Measurements from ENCODE around the gene RCBTB2. TPM values are rescaled to one million over a fixed set of nuclear protein-coding genes. Genes with fewer than 3 reads are reported as not detected.

RCBTB2 gene
- polyA plus RNA-seq, 1 experiment = 9.5 TPM

GRCh38 chr13:48556817-48557216 is 23.9 kb upstream of the RCBTB2 start:
- no peak for DNase-seq (ENCODE audit: low read depth)
- POLR2A ChIA-PET = no interaction called here
- no peak overlapping the region for H3K4me3 ChIP-seq (ENCODE audit: low read depth, low read length)
- no peaks in the 10 kb centered on the region for H3K27me3 ChIP-seq (ENCODE audit: control insufficient read depth, insufficient read depth, low read length)
- no peak for TF ChIP-seq CTCF (IDR thresholded peaks at IDR 0.05; ENCODE audit: insufficient read depth, low read depth, low read length)
- no peaks in the 10 kb centered on the region for H3K36me3 ChIP-seq (ENCODE audit: control insufficient read depth, insufficient read depth, low read length)
- CTCF ChIA-PET = no interaction called here

- ChIA-PET POLR2A (no interaction called here), CTCF (interaction anchor here (1.0 kb wide), 1 partner anchor 10 kb away, joined by 3 read pairs; no protein-coding TSS in a partner anchor)
- DNase-seq (ENCODE audit: low read depth) = no peak
- Histone ChIP-seq H3K27me3 (ENCODE audit: control insufficient read depth, insufficient read depth, low read length) (no peaks in the 10 kb centered on the region; the same call in 1 of the 2 replicates), H3K4me3 (ENCODE audit: low read depth, low read length) (no peak overlapping the region), H3K36me3 (ENCODE audit: control insufficient read depth, insufficient read depth, low read length) (no peaks in the 10 kb centered on the region)
- TF ChIP-seq CTCF (IDR thresholded peaks at IDR 0.05; ENCODE audit: insufficient read depth, low read depth, low read length) = no peak
Observed at GRCh38 chr13:48555441-48555840, 22.6 kb upstream of the RCBTB2 start.

- POLR2A ChIA-PET = no interaction called here
- no peak for DNase-seq (ENCODE audit: low read depth)
- CTCF ChIA-PET = interaction anchor here (0.9 to 1.8 kb wide), 2 partner anchors 11 to 29 kb away, joined by 3 to 5 read pairs; no protein-coding TSS in a partner anchor
- TF ChIP-seq CTCF (IDR thresholded peaks at IDR 0.05; ENCODE audit: insufficient read depth, low read depth, low read length) = no peak
- no peaks in the 10 kb centered on the region; the same call in 1 of the 2 replicates for H3K27me3 ChIP-seq (ENCODE audit: control insufficient read depth, insufficient read depth, low read length)
- H3K4me3 ChIP-seq (ENCODE audit: low read depth, low read length) = no peak overlapping the region
- no peaks in the 10 kb centered on the region for H3K36me3 ChIP-seq (ENCODE audit: control insufficient read depth, insufficient read depth, low read length)
Observed at GRCh38 chr13:48551329-48551728, 18.4 kb upstream of the RCBTB2 start.

- Histone ChIP-seq H3K27me3 (ENCODE audit: control insufficient read depth, insufficient read depth, low read length) (no peaks in the 10 kb centered on the region; the same call in 1 of the 2 replicates), H3K36me3 (ENCODE audit: control insufficient read depth, insufficient read depth, low read length) (no peaks in the 10 kb centered on the region), H3K4me3 (ENCODE audit: low read depth, low read length) (no peak overlapping the region)
- no peak for TF ChIP-seq CTCF (IDR thresholded peaks at IDR 0.05; ENCODE audit: insufficient read depth, low read depth, low read length)
- DNase-seq (ENCODE audit: low read depth) = no peak
- ChIA-PET CTCF (interaction anchor here (1.0 kb wide), 1 partner anchor 14 kb away, joined by 3 read pairs; no protein-coding TSS in a partner anchor), POLR2A (no interaction called here)
Observed at GRCh38 chr13:48549658-48550057, 16.8 kb upstream of the RCBTB2 start.

- ChIA-PET POLR2A (no interaction called here), CTCF (interaction anchor here (0.9 to 1.2 kb wide), 3 partner anchors 13 to 33 kb away, joined by 3 to 4 read pairs (median 3); no protein-coding TSS in a partner anchor)
- no peak for DNase-seq (ENCODE audit: low read depth)
Observed at GRCh38 chr13:48547663-48548092, 14.8 kb upstream of the RCBTB2 start.

More at GRCh38 chr13:48547663-48548092, 14.8 kb upstream of the RCBTB2 start:
- H3K36me3 ChIP-seq (ENCODE audit: control insufficient read depth, insufficient read depth, low read length) = no peaks in the 10 kb centered on the region
- no peak for TF ChIP-seq CTCF (IDR thresholded peaks at IDR 0.05; ENCODE audit: insufficient read depth, low read depth, low read length)
- no peaks in the 10 kb centered on the region; the same call in 1 of the 2 replicates for H3K27me3 ChIP-seq (ENCODE audit: control insufficient read depth, insufficient read depth, low read length)
- H3K4me3 ChIP-seq (ENCODE audit: low read depth, low read length) = no peak overlapping the region
